Sigmoid colon (tissue), 7 donors: ENCODE data around the gene TBCK. TPM values are rescaled to one million over a fixed set of nuclear protein-coding genes. Genes with fewer than 3 reads are reported as not detected.

Source experiments
- DNase-seq: peaks from one replicate; pipeline ENCODE4 v3.0.0-alpha.2; 2019
- H3K27ac ChIP-seq, 4 donors: fragments of 200-600 bp; sonication (generic); one replicate each; pipeline ENCODE4 v1.5.1; 2016 to 2019; ENCODE audit warnings: mild to moderate bottlenecking in 1 of 4
- H3K27me3 ChIP-seq, 3 donors: fragments of 200-600 bp; sonication (generic); one replicate each; pipeline ENCODE4 v1.5.1; 2019; ENCODE audit warnings: mild to moderate bottlenecking in 1 of 3
- H3K36me3 ChIP-seq, 4 donors: fragments of 200-600 bp; sonication (generic); one replicate each; pipeline ENCODE4 v1.5.1; 2016 to 2019
- H3K4me1 ChIP-seq, 4 donors: fragments of 200-600 bp; sonication (generic); one replicate each; pipeline ENCODE4 v1.5.1; 2017 to 2019
- H3K4me3 ChIP-seq, 4 donors: fragments of 200-600 bp; sonication (generic); one replicate each; pipeline ENCODE4 v1.5.1; 2017 to 2019; ENCODE audit warnings: mild to moderate bottlenecking in 2 of 4, moderate library complexity in 1 of 4
- H3K9me3 ChIP-seq, 4 donors: fragments of 200-600 bp in 3 of 4; sonication (generic) in 3 of 4; one replicate each; pipeline versions ENCODE4 v1.5.1 to v1.6.1; 2013 to 2019
- CTCF ChIP-seq, 4 experiments: fragments of 450-650 bp in 3 of 4; fragments of 200-600 bp in 1 of 4; IDR thresholded peaks; one replicate each; pipeline ENCODE4 v1.5.1; 2016 to 2019; ENCODE audit warnings: antibody characterized with exemption in 4 of 4, mild to moderate bottlenecking in 3 of 4, moderate library complexity in 2 of 4
- EP300 ChIP-seq, 4 donors: sonication (generic); formaldehyde crosslinking; IDR thresholded peaks; one replicate each; pipeline ENCODE4 v1.6.1; 2017; ENCODE audit warnings: antibody characterized with exemption in 4 of 4
- POLR2A ChIP-seq, 2 donors: fragments of 450-650 bp; IDR thresholded peaks; one replicate each; pipeline ENCODE4 v1.6.1; 2016; ENCODE audit warnings: antibody characterized with exemption in 2 of 2, mild to moderate bottlenecking in 2 of 2, moderate library complexity in 2 of 2
- POLR2AphosphoS5 ChIP-seq, 4 donors: sonication (generic); formaldehyde crosslinking; IDR thresholded peaks; one replicate each; pipeline ENCODE4 v1.6.1; 2017; ENCODE audit warnings: antibody characterized with exemption in 4 of 4
- WGBS, 2 donors: extraction: QIAGEN DNeasy Blood & Tissue Kit; methylation state at CpG; one replicate each; pipeline ENCODE4 v1.1.7; 2013; 5-methylcytosine and 5-hydroxymethylcytosine counted together
- intact Hi-C: fragments of 100-400 bp; cut with DNase I; formaldehyde crosslinking; loops from one replicate; pipeline ENCODE4 v1.15.1; 2023
- polyA plus RNA-seq, 3 donors: library from polyadenylated mRNA; stranded (reverse); fragments of 200-250 nt; gene quantifications; one replicate each; pipeline ENCODE4 v1.2.3, GENCODE V29; 2013
- total RNA-seq, 4 donors: library from RNA; depleted of rRNA; stranded (reverse); fragments of >200 nt; gene quantifications; one replicate each; pipeline ENCODE4 v1.1.0, GENCODE V29; 2016
- donor health status: healthy with polysubstance abuse.
- donor health status: Bipolar disorder and iron deficiency.
- donor health status: healthy.

The TBCK gene
- total and polyA plus RNA-seq, 7 donors: 4.8 to 43.5 (median 26.3) TPM

GRCh38 chr4:106358899-106359298, 42.9 kb upstream of the TBCK start:
- WGBS, 2 donors: 80 to 88% methylated on average over 1 of the region's 1 CpG
- TF ChIP-seq POLR2AphosphoS5 (IDR thresholded peaks at IDR 0.05): no peak
- TF ChIP-seq CTCF (IDR thresholded peaks at IDR 0.05): no peak
- TF ChIP-seq POLR2A (IDR thresholded peaks at IDR 0.05): no peak
- TF ChIP-seq EP300 (IDR thresholded peaks at IDR 0.05): no peak

DNA sequence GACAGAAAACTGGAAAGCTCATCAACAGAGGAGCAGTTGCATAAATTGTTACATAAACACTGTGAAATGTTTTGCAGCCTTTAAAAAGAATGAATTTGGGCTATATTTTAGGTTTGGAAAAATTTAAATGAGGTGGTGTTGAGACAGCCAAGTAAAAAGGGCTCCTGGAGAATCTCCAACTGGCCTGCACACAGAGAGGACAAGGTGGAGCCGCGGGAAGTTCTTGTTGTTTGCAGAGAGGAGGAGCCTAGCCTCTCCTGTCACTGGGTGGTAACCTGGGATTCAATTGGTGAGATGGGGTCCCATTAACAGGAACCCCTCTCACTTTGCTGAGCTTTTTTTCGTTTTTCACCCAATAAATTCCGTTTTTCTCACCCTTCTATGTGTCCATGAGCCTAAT, 39.2 kb upstream of the TBCK start:
- Histone ChIP-seq H3K27me3 (no peaks in the 10 kb centered on the region), H3K4me3 (peak overlapping the region in 1 of 4 donors; percentile 2), H3K36me3 (peaks cover 0 to 6% (median 3%) of the 10 kb centered on the region in 4 donors), H3K9me3 (no peaks in the 10 kb centered on the region), H3K4me1 (no peaks in the 10 kb centered on the region), H3K27ac (no peak overlapping the region)
- 60 to 74% methylated on average over 4 of the region's 4 CpGs for WGBS, 2 donors
- TF ChIP-seq POLR2A (IDR thresholded peaks at IDR 0.05): no peak
- no peak for TF ChIP-seq CTCF (IDR thresholded peaks at IDR 0.05)
- TF ChIP-seq POLR2AphosphoS5 (IDR thresholded peaks at IDR 0.05): no peak
- no peak for TF ChIP-seq EP300 (IDR thresholded peaks at IDR 0.05)
- DNase-seq: no peak
- intact Hi-C loops: no loop called here

More at GRCh38 chr4:106358899-106359298, 42.9 kb upstream of the TBCK start:
- Histone ChIP-seq H3K4me1 (no peaks in the 10 kb centered on the region), H3K27me3 (no peaks in the 10 kb centered on the region), H3K36me3 (no peaks in the 10 kb centered on the region), H3K4me3 (no peak overlapping the region), H3K27ac (no peak overlapping the region), H3K9me3 (no peaks in the 10 kb centered on the region)
- intact Hi-C loops: no loop called here
- no peak for DNase-seq

GRCh38 chr4:106353786-106354185, 37.8 kb upstream of the TBCK start:
- no peak for TF ChIP-seq POLR2A (IDR thresholded peaks at IDR 0.05)
- TF ChIP-seq EP300 (IDR thresholded peaks at IDR 0.05): no peak
- TF ChIP-seq POLR2AphosphoS5 (IDR thresholded peaks at IDR 0.05): no peak
- no peak for TF ChIP-seq CTCF (IDR thresholded peaks at IDR 0.05)
- WGBS, 2 donors: 90 to 100% methylated on average over 1 of the region's 1 CpG
- H3K4me1 ChIP-seq: no peaks in the 10 kb centered on the region
- no peaks in the 10 kb centered on the region for H3K9me3 ChIP-seq
- no peak overlapping the region for H3K27ac ChIP-seq
- peaks cover 0 to 15% (median 5%) of the 10 kb centered on the region in 4 donors for H3K36me3 ChIP-seq
- H3K4me3 ChIP-seq: no peak overlapping the region
- intact Hi-C loops: no loop called here
- H3K27me3 ChIP-seq: no peaks in the 10 kb centered on the region
- no peak for DNase-seq

DNA sequence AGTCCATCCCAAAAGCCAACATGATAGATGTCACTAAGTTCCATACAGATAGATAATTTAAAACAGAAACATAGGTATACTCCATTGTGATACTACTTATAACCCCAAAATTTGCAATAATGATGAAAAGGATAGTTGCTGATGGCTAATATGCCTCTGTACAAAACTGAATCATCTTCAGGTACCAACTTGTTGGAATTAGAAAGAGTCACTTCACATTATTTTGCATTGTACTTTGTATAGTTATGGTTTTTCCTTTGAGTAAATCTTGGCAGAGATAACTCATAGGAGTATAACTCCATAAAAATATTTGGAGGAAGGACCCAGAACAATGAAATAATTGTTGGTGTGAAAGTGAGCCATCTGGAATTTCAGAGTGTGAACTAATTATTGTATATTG, 35.0 kb upstream of the TBCK start:
- Histone ChIP-seq H3K27ac (no peak overlapping the region), H3K27me3 (no peaks in the 10 kb centered on the region), H3K9me3 (no peaks in the 10 kb centered on the region), H3K4me1 (no peaks in the 10 kb centered on the region), H3K4me3 (no peak overlapping the region), H3K36me3 (peaks cover 8 to 34% (median 17%) of the 10 kb centered on the region in 4 donors)
- no peak for TF ChIP-seq POLR2AphosphoS5 (IDR thresholded peaks at IDR 0.05)
- TF ChIP-seq CTCF (IDR thresholded peaks at IDR 0.05): no peak
- TF ChIP-seq EP300 (IDR thresholded peaks at IDR 0.05): no peak
- TF ChIP-seq POLR2A (IDR thresholded peaks at IDR 0.05): no peak
- DNase-seq: no peak
- intact Hi-C loops: no loop called here

- peaks cover 8 to 43% (median 17%) of the 10 kb centered on the region in 4 donors for H3K36me3 ChIP-seq
- H3K27me3 ChIP-seq: no peaks in the 10 kb centered on the region
- DNase-seq: no peak
- H3K4me1 ChIP-seq: peaks cover 0 to 8% (median 4%) of the 10 kb centered on the region in 4 donors
- intact Hi-C loops: no loop called here
- WGBS, 2 donors: 87 to 94% methylated on average over 1 of the region's 1 CpG
- H3K4me3 ChIP-seq: no peak overlapping the region
- no peak overlapping the region for H3K27ac ChIP-seq
- H3K9me3 ChIP-seq: no peaks in the 10 kb centered on the region
- TF ChIP-seq POLR2A (IDR thresholded peaks at IDR 0.05) (no peak), EP300 (IDR thresholded peaks at IDR 0.05) (no peak), POLR2AphosphoS5 (IDR thresholded peaks at IDR 0.05) (no peak), CTCF (IDR thresholded peaks at IDR 0.05) (no peak)
Observed at GRCh38 chr4:106347167-106347566, 31.2 kb upstream of the TBCK start.
